Measurements from ENCODE around the gene HARBI1. TPM values are rescaled to one million over a fixed set of nuclear protein-coding genes. Genes with fewer than 3 reads are reported as not detected.

The HARBI1 gene
- total and polyA plus RNA-seq, 10 of the 15 experiments (the other 5 are each of a cell fraction or from before 2014, with no cell fraction given): 3.6 to 8.4 (median 5.2) TPM

DNA sequence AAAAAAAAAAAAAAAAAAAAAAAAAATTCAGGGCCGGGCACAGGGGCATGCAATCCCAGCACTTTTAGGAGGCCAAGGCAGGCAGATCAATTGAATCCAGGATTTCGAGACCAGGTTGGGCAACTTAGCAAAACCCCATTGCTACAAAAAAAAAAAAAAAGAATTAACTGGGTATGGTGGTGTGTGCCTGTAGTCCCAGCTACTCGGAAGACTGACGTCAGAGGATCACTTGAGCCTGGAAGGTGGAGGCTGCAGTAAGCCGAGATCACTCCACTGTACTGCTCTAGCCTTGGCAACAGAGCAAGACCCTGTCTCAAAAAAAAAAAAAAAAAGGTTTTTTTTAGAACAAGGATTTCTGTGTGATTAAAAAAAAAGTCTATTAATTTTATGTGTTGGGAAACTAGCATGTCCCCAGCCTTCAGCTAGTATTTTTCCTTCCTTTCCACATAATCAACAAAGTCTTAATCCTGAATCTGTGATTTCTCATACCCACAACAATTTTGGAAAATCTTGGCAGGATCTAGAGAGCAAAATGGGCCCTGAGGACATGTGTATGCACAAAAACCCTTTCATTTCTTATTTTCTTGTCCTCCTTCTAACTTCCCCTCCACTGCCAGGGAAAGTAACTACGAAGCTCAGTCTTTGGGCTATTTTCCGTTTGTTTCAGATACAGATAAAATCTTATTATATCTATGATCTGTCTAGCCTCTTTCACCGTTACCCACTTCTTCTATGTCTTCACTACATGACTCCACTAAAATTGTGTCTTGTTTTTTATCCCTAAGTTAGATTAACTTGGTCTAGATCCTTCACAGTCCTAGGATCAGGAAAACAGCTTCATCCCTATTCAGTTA lies 17.5 kb downstream of the HARBI1 start:
- Histone ChIP-seq H3K9me3 (replicated peaks; ENCODE audit: control insufficient read depth, insufficient read depth, low read length) (no peaks in the 10 kb centered on the region; the same call in 2 of the 3 replicates), H3K79me2 (ENCODE audit: control insufficient read depth, insufficient read depth, low read length) (0 out of 2 replicates have a peak, but pooled peaks cover 2% of the 10 kb centered on the region), H4K20me1 (ENCODE audit: control insufficient read depth, insufficient read depth) (no peaks in the 10 kb centered on the region), H3K36me3 (ENCODE audit: control insufficient read depth in 2 of 2, insufficient read depth in 2 of 2, low read length in 1 of 2) (no peaks in the 10 kb centered on the region), H3K9ac (ENCODE audit: control insufficient read depth, insufficient read depth, low read length) (no peak overlapping the region), H3K4me2 (ENCODE audit: control insufficient read depth, insufficient read depth) (no peak overlapping the region), H3K27ac (ENCODE audit: control insufficient read depth, insufficient read depth) (no peak overlapping the region), H3K4me1 (ENCODE audit: control insufficient read depth, insufficient read depth, low read length) (peaks cover 16% of the 10 kb centered on the region), H3K27me3 (replicated peaks in 1 of 2; ENCODE audit: control insufficient read depth in 2 of 2, insufficient read depth in 2 of 2, low read length in 1 of 2) (no peaks in the 10 kb centered on the region), H2AFZ (ENCODE audit: control insufficient read depth, low read depth, low read length) (no peak overlapping the region), H3K4me3 (no peak overlapping the region)
- no TSS peak for BruUV-seq (replicated peaks)
- DNase-seq (ENCODE audit: low read depth, low spot score): no peak
- intact Hi-C loops (cut with micrococcal nuclease; ENCODE audit: unreplicated experiment): no loop called here
- in situ Hi-C loops (cut with MboI): no loop called here
- CTCF ChIA-PET: interaction anchor here (0.6 to 1.2 kb wide), 6 partner anchors 8 to 685 kb away, joined by 3 to 6 read pairs (median 3); no protein-coding TSS in a partner anchor
- no peak for ATAC-seq
- 97% methylated on average over 8 of the region's 8 CpGs for WGBS (ENCODE audit: insufficient coverage, insufficient replicate concordance, low lambda C conversion rate, missing lambda C conversion rate)
- FAIRE-seq: no peak
- POLR2A ChIA-PET: interaction anchor here (0.6 to 0.9 kb wide), 6 partner anchors 10 to 149 kb away, joined by 3 to 7 read pairs (median 4); no protein-coding TSS in a partner anchor
- SMC1A ChIA-PET (ENCODE audit: uncharacterized antibody, unreplicated experiment): interaction anchor here (1.1 to 1.2 kb wide), 3 partner anchors 8 to 61 kb away, joined by 3 to 4 read pairs (median 3); no protein-coding TSS in a partner anchor
- RAD21 ChIA-PET (ENCODE audit: unreplicated experiment): no interaction called here
- TF ChIP-seq, protein P1, sequence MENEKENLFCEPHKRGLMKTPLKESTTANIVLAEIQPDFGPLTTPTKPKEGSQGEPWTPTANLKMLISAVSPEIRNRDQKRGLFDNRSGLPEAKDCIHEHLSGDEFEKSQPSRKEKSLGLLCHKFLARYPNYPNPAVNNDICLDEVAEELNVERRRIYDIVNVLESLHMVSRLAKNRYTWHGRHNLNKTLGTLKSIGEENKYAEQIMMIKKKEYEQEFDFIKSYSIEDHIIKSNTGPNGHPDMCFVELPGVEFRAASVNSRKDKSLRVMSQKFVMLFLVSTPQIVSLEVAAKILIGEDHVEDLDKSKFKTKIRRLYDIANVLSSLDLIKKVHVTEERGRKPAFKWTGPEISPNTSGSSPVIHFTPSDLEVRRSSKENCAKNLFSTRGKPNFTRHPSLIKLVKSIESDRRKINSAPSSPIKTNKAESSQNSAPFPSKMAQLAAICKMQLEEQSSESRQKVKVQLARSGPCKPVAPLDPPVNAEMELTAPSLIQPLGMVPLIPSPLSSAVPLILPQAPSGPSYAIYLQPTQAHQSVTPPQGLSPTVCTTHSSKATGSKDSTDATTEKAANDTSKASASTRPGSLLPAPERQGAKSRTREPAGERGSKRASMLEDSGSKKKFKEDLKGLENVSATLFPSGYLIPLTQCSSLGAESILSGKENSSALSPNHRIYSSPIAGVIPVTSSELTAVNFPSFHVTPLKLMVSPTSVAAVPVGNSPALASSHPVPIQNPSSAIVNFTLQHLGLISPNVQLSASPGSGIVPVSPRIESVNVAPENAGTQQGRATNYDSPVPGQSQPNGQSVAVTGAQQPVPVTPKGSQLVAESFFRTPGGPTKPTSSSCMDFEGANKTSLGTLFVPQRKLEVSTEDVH (IDR thresholded peaks at IDR 0.05; ENCODE audit: low read depth, partially characterized antibody): no peak
- no peak for TF ChIP-seq ATF2 (IDR thresholded peaks at IDR 0.05; ENCODE audit: low read length)
- no peak for TF ChIP-seq JUNB (IDR thresholded peaks at IDR 0.05)
- no peak for TF ChIP-seq POLR2AphosphoS5 (IDR thresholded peaks at IDR 0.05; ENCODE audit: low read length)
- no peak for TF ChIP-seq ZNF207 (IDR thresholded peaks at IDR 0.05; ENCODE audit: borderline replicate concordance)
- no peak for TF ChIP-seq BACH1 (IDR thresholded peaks at IDR 0.05; ENCODE audit: borderline replicate concordance)
- no peak for TF ChIP-seq SUPT20H (IDR thresholded peaks at IDR 0.05; ENCODE audit: borderline replicate concordance, control insufficient read depth, low read depth, low read length)
- TF ChIP-seq MTA2 (IDR thresholded peaks at IDR 0.05; ENCODE audit: low read depth): no peak
- no peak for TF ChIP-seq RB1 (IDR thresholded peaks at IDR 0.05; ENCODE audit: borderline replicate concordance)
- no peak for TF ChIP-seq E2F4 (IDR thresholded peaks at IDR 0.05; ENCODE audit: low read depth, low read length)
- no peak for TF ChIP-seq ATF3 (IDR thresholded peaks at IDR 0.05; ENCODE audit: borderline replicate concordance, extremely low read depth, low read depth, low read length)
- no peak for TF ChIP-seq HCFC1 (IDR thresholded peaks at IDR 0.05; ENCODE audit: low read length)
- TF ChIP-seq NFIC (IDR thresholded peaks at IDR 0.05; ENCODE audit: low read depth, low read length): no peak
- no peak for TF ChIP-seq POLR2A (IDR thresholded peaks at IDR 0.05; ENCODE audit: low read depth, low read length)
- no peak for TF ChIP-seq BCL11A (IDR thresholded peaks at IDR 0.05; ENCODE audit: low read depth, low read length)
- TF ChIP-seq ZNF274 (IDR thresholded peaks at IDR 0.05; ENCODE audit: insufficient read depth, insufficient read length): no peak
- TF ChIP-seq NR2C2 (IDR thresholded peaks at IDR 0.05; ENCODE audit: borderline replicate concordance, control insufficient read depth, insufficient read length, low read depth): no peak
